Endometrial microvascular endothelial cells (primary cell): ENCODE results near the gene RNU6-9. TPM values are rescaled to one million over a fixed set of nuclear protein-coding genes. Genes with fewer than 3 reads are reported as not detected.

ENCODE experiments used
- in situ Hi-C: cut with HindIII; loops from 2 replicates; pipeline ENCODE4 v1.10.0; 2017; ENCODE audit warnings: low sequenced_read_pairs, low pct_unique_long_range_greater_than_20kb; ENCODE audit errors: inconsistent ontology term
- total RNA-seq: library from RNA; depleted of rRNA; stranded (reverse); fragments of >200 nt; gene quantifications from one replicate; pipeline ENCODE4 v1.2.3, GENCODE V29; 2015; ENCODE audit errors: inconsistent ontology term

Gene RNU6-9
- total RNA-seq, 1 donor from 2014 or later = not detected

GRCh38 chr19:858868-859843 lies 34.1 kb upstream of the RNU6-9 start, which contains the start of gene CFD:
TSS of gene CFD (plus strand) at chr19:859664. CDS start at chr19:859690, 26 bp downstream.
- in situ Hi-C loops = no loop called here

GRCh38 chr19:861141-861755 lies 32.0 kb upstream of the RNU6-9 start:
- in situ Hi-C loops = no loop called here

- in situ Hi-C loops = no loop called here
Measured at GRCh38 chr19:861756-862580, 31.3 kb upstream of the RNU6-9 start.

GRCh38 chr19:862581-863314 lies 30.5 kb upstream of the RNU6-9 start:
- in situ Hi-C loops = no loop called here

- in situ Hi-C loops = no loop called here
Measured at GRCh38 chr19:863315-863620, 30.0 kb upstream of the RNU6-9 start.

DNA sequence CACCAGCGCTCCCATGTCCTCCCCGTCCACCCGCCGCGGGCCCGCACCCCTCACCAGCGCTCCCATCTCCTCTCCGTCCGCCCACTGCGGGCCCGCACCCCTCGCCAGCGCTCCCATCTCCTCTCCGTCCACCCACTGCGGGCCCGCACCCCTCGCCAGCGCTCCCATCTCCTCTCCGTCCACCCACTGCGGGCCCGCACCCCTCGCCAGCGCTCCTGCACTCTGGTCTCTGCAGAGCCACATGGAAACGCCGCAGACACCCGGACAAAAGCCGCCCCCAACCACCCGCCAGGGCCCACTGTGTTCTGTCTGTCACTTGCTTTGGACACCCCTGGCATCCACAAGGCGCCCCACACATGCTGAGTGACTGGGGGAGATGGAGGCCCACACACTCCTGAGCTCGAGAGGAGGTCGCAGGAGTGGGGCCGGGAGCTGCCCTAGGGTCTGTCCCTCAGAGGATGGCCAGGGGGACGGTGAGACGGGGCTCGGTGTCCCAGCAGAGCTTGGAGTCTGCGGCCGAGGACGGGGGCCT lies 26.4 kb upstream of the RNU6-9 start:
- in situ Hi-C loops = no loop called here

DNA sequence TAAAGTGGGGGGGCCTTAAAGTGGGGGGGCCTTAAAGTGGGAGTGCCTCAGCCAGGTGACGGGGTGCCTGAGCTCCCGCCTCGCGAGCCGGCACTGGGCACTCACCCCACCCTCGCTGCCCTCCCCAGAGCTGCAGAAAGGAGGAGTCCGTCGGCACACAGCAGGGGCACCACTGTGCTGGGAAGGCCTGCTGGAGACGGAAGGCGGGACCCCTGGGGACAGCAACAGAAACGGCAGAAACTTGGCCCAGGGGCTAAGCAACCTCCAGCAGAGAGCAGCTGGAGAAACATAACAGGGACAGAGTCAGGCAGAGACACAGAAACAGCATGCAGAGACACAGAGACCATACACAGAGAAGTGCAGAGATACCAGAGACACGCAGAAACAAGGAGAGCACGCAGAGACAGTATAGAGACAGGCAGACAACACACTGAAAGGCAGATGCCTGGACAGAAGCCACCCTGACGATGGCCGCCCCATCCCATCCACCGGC lies 25.9 kb upstream of the RNU6-9 start:
- in situ Hi-C loops = no loop called here

DNA sequence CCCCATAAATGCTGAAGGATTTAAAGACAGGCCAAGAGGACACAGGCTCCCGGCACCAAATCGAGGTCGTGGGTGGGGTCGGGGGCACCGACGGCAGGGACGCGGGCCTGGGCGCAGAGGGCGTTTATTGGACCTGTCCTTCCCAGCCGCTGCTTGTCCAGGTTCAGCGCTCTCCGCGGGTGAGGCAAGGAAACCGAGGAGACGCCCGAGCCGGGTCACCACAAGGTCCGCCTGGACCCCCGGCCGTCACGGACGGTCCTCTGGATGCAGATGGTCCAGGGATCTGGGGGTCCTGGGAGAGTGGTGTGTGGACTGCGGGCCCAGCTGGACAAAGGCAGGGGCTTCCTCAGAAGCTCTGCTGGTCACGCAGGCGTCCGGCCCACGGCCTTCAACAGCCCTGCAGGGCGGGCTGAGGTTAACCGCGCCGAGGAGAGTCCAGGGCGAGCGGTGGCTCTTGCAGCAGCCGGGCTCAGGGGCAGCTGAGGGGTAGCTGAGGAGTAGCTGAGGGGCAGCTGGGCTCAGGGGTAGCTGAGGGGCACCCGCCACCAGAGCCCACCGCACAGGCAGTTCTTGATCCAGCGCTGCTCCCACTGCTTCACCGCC lies 25.3 kb upstream of the RNU6-9 start:
- in situ Hi-C loops = no loop called here

GRCh38 chr19:868458-869244 lies 24.6 kb upstream of the RNU6-9 start:
- in situ Hi-C loops = no loop called here

GRCh38 chr19:869245-870177 lies 23.8 kb upstream of the RNU6-9 start:
- in situ Hi-C loops = no loop called here

DNA sequence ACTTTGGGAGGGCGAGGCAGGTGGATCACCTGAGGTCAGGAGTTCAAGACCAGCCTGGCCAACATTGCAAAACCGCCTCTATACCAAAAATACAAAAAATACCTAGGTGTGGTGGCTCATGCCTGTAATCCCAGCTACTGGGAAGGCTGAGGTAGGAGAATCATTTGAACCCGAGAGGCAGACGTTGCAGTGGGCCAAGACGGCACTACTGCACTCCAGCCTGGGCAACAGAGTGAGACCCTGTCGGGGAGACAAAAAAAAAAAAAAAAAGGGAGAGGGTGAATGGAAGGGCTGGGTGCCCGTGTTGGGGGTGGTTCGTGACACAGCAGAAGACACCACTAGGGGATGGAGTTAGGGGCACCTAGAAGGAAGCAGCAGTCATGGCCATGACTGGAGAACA lies 23.0 kb upstream of the RNU6-9 start:
- in situ Hi-C loops = no loop called here

DNA sequence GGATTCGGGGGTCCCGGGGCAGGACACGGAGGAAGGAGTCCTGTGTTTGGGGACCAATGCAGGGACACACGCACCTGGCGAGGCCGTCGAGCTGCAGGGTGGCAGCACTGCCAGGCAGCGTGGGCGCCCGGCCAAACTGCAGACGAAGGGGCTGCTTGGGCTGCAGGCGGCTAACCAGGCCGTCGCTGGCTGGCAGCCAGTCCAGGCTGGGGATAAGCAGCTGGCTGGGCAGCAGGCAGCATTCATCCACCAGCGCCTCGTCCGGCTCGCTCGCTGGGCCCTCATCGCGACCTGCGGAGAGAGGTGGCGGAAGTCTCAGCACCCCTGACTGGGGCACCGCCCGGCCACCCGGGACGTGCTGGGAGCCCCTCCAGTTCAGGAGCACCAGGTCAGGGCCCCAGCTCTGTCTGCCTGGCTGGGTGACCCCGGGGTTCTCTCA lies 22.3 kb upstream of the RNU6-9 start:
- in situ Hi-C loops = no loop called here

- in situ Hi-C loops = no loop called here
Measured at GRCh38 chr19:871446-872265, 21.6 kb upstream of the RNU6-9 start.

DNA sequence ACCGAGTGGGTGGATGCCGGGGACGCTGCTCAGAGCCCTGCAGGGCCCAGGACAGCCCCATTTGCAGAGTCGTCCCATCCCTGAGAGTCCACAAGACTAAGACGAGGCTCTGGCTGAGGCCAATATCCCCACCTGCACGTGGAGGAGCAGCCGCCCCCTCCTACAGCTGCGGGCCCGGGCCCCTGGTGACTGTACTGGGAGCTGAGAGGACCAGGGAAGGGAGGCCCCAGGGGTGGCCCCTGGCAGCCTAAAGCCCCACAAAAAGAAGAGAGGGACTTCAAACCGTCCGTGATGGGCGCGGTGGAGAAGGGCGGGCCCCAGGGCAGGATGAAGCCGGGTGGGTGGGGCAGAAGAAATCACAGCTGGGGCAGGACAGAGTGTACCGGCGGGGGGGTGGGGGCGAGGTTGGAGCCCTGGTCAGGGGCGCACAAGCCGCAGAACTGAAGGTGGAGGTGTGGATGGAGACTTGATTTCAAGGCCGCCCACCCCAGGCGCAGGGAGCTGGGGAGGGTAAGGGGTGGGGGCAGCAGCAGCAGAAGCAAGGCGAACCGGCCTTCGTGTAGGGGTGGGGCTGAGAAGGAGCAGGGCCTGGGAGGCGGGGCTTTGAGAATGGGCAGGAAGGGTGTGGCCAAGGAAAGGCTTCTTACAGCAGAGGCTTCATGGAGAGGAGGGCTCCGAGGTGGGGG lies 20.9 kb upstream of the RNU6-9 start:
- in situ Hi-C loops = no loop called here

GRCh38 chr19:873084-873483 lies 20.2 kb upstream of the RNU6-9 start:
- in situ Hi-C loops = no loop called here
